RWPE2 (cell line): ENCODE data around the gene RBM10.

Experiments
- ATAC-seq: fragments of 200-7000 bp; cut with Tn5 transposase; 3 replicates; pipeline ENCODE4 v1.9.1; 2021; ENCODE audit warnings: low read depth
- DNase-seq: peaks from one replicate; pipeline ENCODE4 v3.0.0-alpha.2; 2020; ENCODE audit warnings: low spot score
- H3K27ac ChIP-seq: fragments of 450-650 bp; 2 replicates; pipeline ENCODE4 v1.5.1; 2017; ENCODE audit warnings: mild to moderate bottlenecking; ENCODE audit not compliant: poor library complexity, severe bottlenecking
- H3K27me3 ChIP-seq: fragments of 250-450 bp; sonication (Bioruptor Pico); 2 replicates; pipeline ENCODE4 v1.5.1; 2021; ENCODE audit warnings: mild to moderate bottlenecking, moderate library complexity; ENCODE audit not compliant: insufficient read depth, poor library complexity, severe bottlenecking
- H3K36me3 ChIP-seq: fragments of 250-450 bp; sonication (Bioruptor Pico); 2 replicates; pipeline ENCODE4 v1.5.1; 2020; ENCODE audit warnings: low read depth, mild to moderate bottlenecking, moderate library complexity
- H3K4me1 ChIP-seq: fragments of 250-450 bp; sonication (Bioruptor Pico); 2 replicates; pipeline ENCODE4 v1.5.1; 2021; ENCODE audit warnings: mild to moderate bottlenecking, moderate library complexity; ENCODE audit not compliant: insufficient read depth, poor library complexity, severe bottlenecking
- H3K4me3 ChIP-seq: fragments of 250-450 bp; sonication (Bioruptor Pico); 2 replicates; pipeline ENCODE4 v1.5.1; 2021; ENCODE audit warnings: mild to moderate bottlenecking, moderate library complexity; ENCODE audit not compliant: severe bottlenecking
- H3K9me3 ChIP-seq: fragments of 250-450 bp; sonication (Bioruptor Pico); 2 replicates; pipeline ENCODE4 v1.5.1; 2021; ENCODE audit warnings: mild to moderate bottlenecking, moderate library complexity; ENCODE audit not compliant: severe bottlenecking
- TF ChIP-seq, protein P1 (sequence below): fragments of 450-650 bp; IDR thresholded peaks from one replicate; pipeline ENCODE4 v1.5.1; 2017; ENCODE audit warnings: mild to moderate bottlenecking, moderate library complexity; ENCODE audit not compliant: poor library complexity, severe bottlenecking

RBM10 gene

GRCh38 chrX:47193475-47194193 is 48.6 kb downstream of the RBM10 start, which contains the start of gene UBA1:
Gene UBA1, plus strand, starts transcription at chrX:47193829. Its CDS starts 4,974 bp downstream, at chrX:47198803.
- H3K27me3 ChIP-seq = no peaks in the 10 kb centered on the region

GRCh38 chrX:47194194-47194787 is 49.3 kb downstream of the RBM10 start:
- TF ChIP-seq, protein P1, sequence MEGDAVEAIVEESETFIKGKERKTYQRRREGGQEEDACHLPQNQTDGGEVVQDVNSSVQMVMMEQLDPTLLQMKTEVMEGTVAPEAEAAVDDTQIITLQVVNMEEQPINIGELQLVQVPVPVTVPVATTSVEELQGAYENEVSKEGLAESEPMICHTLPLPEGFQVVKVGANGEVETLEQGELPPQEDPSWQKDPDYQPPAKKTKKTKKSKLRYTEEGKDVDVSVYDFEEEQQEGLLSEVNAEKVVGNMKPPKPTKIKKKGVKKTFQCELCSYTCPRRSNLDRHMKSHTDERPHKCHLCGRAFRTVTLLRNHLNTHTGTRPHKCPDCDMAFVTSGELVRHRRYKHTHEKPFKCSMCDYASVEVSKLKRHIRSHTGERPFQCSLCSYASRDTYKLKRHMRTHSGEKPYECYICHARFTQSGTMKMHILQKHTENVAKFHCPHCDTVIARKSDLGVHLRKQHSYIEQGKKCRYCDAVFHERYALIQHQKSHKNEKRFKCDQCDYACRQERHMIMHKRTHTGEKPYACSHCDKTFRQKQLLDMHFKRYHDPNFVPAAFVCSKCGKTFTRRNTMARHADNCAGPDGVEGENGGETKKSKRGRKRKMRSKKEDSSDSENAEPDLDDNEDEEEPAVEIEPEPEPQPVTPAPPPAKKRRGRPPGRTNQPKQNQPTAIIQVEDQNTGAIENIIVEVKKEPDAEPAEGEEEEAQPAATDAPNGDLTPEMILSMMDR = no peak
- Histone ChIP-seq H3K4me3 (peak overlapping the region; percentile 95), H3K4me1 (peaks cover 9% of the 10 kb centered on the region), H3K36me3 (peaks cover 45% of the 10 kb centered on the region), H3K9me3 (no peaks in the 10 kb centered on the region), H3K27ac (peak overlapping the region; percentile 65), H3K27me3 (no peaks in the 10 kb centered on the region)
- DNase-seq (no peak), ATAC-seq (no peak)

More at GRCh38 chrX:47193475-47194193, 48.6 kb downstream of the RBM10 start, which contains the start of gene UBA1:
- peak within 1 kb of the TSS; percentile 95 for H3K4me3 ChIP-seq
- no peaks in the 10 kb centered on the region for H3K9me3 ChIP-seq
- peaks cover 9% of the 10 kb centered on the region for H3K4me1 ChIP-seq
- H3K27ac ChIP-seq = peak within 1 kb of the TSS; percentile 65
- TF ChIP-seq, protein P1 = peak; percentile 70
- peak; percentile 54 for ATAC-seq
- peak; percentile 84 for DNase-seq
- H3K36me3 ChIP-seq = peaks cover 38% of the 10 kb centered on the region

DNA sequence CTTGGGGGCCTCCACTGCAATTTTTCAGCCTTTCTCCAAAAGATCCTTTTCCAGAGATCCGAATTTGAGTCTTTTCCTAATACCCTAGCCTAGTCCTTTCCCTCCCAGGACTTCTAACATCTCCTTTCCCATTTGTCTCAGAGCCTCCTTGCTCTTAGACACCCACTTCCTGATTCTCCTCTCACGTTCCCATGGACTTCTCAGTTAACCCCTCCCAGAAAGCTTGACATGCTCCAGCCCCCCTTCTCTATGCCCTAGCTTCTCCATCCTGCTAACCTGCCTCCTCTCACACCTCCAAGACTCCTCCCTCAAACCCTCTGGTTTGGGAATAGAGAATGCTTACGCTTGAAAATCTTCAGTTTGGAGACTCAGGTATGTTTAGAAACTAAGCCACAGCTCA is 51.1 kb downstream of the RBM10 start:
- DNase-seq (no peak), ATAC-seq (no peak)
- H3K4me3 ChIP-seq = no peak overlapping the region
- TF ChIP-seq, protein P1 = no peak
- peaks cover 61% of the 10 kb centered on the region for H3K36me3 ChIP-seq
- no peaks in the 10 kb centered on the region for H3K9me3 ChIP-seq
- H3K4me1 ChIP-seq = peaks cover 9% of the 10 kb centered on the region
- no peaks in the 10 kb centered on the region for H3K27me3 ChIP-seq
- no peak overlapping the region for H3K27ac ChIP-seq

- Histone ChIP-seq H3K9me3 (no peaks in the 10 kb centered on the region), H3K4me3 (no peak overlapping the region), H3K27me3 (no peaks in the 10 kb centered on the region), H3K36me3 (peaks cover 74% of the 10 kb centered on the region), H3K27ac (no peak overlapping the region), H3K4me1 (peaks cover 8% of the 10 kb centered on the region)
- ATAC-seq = no peak
- TF ChIP-seq, protein P1 = no peak
- DNase-seq = no peak
Observed at GRCh38 chrX:47197526-47197925, 52.5 kb downstream of the RBM10 start.
